ENCODE results near the gene COX5B.
"Not testable (repeated sequence)": the region's sequence is repeated elsewhere in the genome, so short reads cannot be mapped to it uniquely, and the experiment has no call there.

The COX5B gene, protein sequence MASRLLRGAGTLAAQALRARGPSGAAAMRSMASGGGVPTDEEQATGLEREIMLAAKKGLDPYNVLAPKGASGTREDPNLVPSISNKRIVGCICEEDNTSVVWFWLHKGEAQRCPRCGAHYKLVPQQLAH

GRCh38 chr2:97645695-97646629 is at the start of gene COX5B:
Gene COX5B, plus strand, starts transcription at chr2:97646062. Its CDS starts 25 bp downstream, at chr2:97646087.
- DNase-seq = peak; percentile 98 to 99

DNA sequence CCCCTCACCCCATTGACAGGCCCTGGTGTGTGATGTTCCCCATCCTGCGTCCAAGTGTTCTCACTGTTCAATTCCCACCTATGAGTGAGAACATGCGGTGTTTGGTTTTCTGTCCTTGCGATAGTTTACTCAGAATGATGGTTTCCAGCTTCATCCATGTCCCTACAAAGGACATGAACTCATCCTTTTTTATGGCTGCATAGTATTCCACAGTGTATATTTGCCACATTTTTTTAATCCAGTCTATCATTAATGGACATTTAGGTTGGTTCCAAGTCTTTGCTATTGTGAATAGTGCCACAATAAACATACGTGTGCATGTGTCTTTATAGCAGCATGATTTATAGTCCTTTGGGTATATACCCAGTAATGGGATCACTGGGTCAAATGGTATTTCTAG is 49.7 kb upstream of the COX5B start:
- not testable (repeated sequence) for DNase-seq

DNA sequence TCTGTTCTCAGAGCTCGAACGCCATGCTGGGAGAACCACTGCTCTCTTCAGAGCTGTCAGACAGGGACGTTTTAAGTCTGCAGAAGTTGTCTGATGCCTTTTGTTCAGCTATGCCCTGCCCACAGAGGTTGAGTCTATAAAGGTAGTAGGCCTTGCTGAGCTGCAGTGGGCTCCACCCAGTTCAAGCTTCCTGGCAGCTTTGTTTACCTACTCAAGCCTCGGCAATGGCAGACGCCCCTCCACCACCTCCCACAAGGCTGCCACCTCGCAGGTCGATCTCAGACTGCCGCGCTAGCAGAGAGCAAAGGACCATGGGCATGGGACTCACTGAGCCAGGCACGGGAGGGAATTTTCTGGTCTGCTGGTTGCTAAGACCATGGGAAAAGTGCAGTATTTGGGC is 44.3 kb upstream of the COX5B start:
- DNase-seq = not testable (repeated sequence)

GRCh38 chr2:97605109-97605508 is 40.8 kb upstream of the COX5B start:
- DNase-seq = not testable (repeated sequence)

- not testable (repeated sequence) for DNase-seq
These were observed 40.1 kb upstream of the COX5B start for GRCh38 chr2:97605524-97606339.

DNA sequence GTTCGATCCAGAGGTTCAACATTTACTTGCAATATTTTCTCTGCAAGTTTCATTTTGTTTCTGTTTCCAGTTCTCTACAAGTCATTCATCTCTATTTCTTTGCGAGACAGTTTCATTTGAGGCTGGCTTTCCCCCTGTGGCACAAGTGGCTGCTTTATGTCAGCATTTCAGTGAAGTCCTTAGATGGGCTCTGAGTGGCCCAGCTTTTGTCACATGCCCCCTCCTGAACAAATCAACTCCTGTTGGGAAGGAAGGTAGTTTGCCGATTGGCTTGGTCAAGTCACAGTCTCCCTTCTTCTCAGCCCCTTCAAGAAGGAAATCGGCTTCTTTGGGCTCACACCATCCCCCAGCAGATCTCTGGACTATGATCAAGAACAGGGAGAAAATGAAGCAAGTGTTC is 37.1 kb upstream of the COX5B start:
- DNase-seq = not testable (repeated sequence)

GRCh38 chr2:97611895-97612294 is 34.0 kb upstream of the COX5B start:
- DNase-seq = not testable (repeated sequence)

DNA sequence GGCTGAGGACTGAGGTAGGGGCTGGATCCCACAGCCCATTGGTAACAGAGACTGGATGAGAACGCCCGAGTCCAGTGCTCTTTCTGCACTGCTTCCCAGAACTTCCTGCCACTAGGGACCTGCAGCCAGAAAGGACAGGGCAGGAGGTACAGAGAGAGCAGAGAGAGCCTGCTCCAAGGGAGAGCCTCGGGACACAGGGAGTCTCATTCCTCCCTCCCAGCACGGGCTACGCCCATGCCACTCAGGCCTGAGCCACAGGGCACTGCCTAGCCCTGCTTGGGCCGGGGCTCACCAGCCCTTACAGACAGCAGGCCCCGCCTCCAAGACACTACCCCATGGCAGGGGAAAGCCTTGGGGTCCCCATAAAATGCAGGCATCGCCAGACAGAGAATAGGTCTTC is 30.1 kb upstream of the COX5B start:
- not testable (repeated sequence) for DNase-seq

DNA sequence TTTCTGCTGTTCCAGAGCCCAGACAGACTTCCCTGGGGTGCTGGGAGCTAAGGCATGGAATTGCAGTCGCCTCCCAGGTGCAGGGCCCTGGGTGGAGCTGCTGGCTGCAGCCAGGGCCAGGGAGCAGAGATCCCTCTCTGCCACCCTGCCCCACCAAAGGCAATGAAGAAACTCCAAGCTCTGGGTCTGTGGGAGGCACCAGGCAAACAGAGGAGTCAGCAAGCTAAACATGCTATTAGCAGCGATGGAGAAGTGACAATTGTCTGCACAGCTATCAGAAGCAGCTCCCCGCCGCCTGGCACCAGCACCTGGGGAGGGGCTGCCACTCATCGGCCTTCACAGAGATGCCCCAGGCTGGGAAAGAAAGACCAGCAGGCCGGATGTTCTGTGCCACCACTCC is 28.0 kb upstream of the COX5B start:
- no peak for DNase-seq

GRCh38 chr2:97618939-97619827 is 26.7 kb upstream of the COX5B start:
- peak in 1 of 2 donors; percentile 36 for DNase-seq

DNA sequence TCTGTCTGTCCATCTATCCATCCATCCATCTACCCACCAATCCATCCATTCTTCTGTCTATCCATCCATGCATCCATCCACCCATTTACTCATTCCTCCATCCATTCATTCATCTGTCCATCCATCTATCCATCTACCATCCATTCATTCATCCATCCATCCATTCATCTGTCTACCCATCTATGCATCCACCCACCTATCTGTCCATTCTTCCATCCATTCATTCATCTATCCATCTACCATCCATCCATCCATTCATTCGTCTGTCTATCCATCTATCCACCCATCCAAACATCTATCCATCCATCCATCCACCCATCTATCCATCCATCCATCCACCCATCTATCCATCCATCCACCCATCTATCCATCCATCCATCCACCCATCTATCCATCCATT is 25.4 kb upstream of the COX5B start:
- not testable (repeated sequence) for DNase-seq

- DNase-seq = not testable (repeated sequence)
These were observed 22.9 kb upstream of the COX5B start for GRCh38 chr2:97622976-97623375.

GRCh38 chr2:97625354-97626048 is 20.4 kb upstream of the COX5B start:
- DNase-seq = not testable (repeated sequence)

GRCh38 chr2:97626049-97626430 is 19.8 kb upstream of the COX5B start:
- not testable (repeated sequence) for DNase-seq

GRCh38 chr2:97644023-97644717 is 1.7 kb upstream of the COX5B start:
- DNase-seq = no peak

DNA sequence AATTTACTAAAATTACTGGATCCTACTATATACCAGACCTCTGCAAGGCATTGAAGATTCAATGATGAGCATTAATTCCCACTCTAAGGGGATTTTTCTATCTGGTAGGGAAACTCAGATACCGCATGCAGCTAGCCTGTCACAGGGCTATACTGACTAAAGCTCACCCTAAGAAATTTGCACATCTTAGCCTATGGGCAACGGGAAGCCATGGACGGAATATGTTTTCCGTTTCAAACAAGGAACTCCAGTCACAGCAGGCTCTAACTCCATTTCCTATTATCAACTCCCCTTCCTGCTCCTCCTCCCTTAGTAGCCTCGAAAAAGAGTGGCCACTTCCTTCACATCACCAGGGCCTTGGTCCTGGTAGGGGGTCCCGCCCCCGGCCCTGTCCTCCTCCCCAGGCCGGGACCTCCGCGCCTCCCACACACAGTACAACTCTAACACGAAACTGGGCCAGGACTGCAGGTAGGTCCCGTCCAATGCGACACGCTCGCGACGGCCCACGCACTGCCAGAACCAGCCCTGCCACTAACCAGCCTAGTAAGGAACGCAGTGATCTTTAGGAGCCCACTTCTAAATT is 659 bp upstream of the COX5B start:
- no peak for DNase-seq

DNA sequence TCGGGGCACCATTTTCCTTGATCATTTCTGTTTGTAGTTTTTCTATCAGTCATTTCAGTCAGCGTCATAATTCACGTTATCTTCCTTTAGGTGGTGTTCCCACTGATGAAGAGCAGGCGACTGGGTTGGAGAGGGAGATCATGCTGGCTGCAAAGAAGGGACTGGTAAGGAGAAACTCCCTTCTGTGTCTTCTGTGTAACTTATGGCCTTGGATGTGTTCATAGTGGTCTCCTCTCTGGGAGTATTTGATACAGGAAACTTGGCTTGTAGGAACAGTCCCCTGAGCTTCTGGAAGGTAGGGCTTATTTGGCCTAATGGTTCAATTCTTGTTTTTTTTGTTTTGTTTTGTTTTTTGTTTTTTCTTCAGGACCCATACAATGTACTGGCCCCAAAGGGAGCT is 1.1 kb downstream of the COX5B start:
- DNase-seq = no peak

DNA sequence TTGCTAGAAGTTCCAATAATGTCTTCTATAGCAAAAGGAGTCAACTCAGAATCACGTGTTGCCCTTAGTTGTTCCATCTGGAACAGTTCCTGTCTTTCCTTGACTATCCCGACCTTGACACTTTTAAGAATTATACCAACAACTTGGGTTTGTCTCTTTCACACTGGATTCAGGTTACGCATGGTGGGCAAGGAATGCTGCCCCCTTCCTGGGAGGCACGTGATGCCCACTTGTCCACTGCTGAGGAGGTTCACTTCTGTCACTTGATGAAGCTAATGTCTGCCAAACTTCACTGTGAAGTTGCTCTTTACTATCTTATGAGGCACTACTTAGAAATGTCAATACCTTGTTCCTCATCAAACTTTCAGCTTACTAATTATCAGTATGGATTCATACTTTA is 5.3 kb downstream of the COX5B start:
- no peak for DNase-seq

DNA sequence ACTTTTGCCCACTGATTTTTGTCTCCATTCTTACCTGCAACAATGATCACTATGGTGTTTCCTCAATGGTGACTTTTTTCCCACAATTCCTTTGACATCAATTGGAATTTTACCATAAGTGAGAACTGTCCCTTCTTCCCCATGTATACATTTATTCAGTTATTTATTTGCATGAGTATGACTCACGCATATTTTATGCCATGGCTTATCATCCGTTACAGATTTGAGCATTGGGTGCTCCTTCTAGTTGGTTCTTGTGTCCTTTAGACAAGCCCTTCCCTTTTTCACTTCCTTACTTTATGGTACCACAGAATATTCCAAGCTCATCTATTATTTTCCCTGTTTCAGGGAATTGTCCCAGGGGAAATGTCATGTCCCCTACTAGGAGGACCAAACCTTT is 7.6 kb downstream of the COX5B start:
- DNase-seq = no peak

- DNase-seq = no peak
These were observed 8.0 kb downstream of the COX5B start for GRCh38 chr2:97653874-97654273.

- DNase-seq = no peak
These were observed 8.4 kb downstream of the COX5B start for GRCh38 chr2:97654309-97654708.

All from CD4-positive, alpha-beta T cell treated with Interferon alpha-2 for 1 hour (primary cell).